DLD1 (cell line): ENCODE data around the gene MTHFS.

Experiments
- in situ Hi-C: cut with HindIII; loops from 2 replicates; pipeline ENCODE4 v1.10.0; 2017; ENCODE audit warnings: low sequenced_read_pairs

The MTHFS gene

DNA sequence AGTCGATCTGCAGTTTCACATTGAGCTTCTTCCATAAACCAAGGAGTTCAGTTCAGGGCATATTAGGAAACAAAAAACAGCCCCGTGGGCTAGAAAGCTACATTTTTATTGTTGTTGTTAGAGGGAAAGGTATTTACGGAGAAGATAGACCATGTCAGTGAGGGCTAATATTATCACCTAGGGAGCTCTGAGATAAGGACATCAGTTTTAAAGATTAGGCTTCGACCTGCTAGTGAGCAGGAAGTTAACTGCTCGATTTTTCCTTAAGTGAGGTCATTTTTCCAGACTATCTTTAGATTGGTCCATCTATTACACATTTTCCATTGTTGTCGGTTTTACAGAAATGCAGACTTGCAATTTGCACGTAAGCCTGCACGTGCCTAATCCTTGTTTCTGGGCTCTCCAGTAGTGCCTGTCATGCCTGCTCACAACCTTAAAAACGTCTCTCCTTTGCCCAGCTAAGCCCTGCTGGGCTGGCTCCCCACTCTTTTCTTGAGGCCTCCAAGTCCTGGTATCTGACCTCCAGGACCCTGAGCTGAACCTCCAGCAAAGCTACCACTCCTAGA lies 72.6 kb downstream of the MTHFS start:
- in situ Hi-C loops, result no loop called here

DNA sequence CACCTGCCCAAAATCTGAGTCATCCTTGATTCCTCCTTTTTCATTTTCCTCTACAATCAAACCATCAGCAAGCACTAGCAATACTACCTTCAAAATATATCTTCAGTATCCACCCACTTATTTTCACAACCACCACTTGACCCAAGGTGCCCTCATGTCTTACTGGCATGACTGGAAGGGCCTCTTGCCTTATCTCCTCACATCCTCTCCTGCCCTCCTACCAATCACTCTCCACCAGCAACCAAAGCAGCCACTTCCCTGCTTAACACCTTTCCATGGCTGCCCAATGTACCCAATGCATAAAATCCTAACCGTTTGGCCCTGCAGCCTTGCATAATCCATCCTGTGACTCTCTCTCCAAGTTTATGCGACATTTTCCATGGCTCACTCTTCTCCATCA lies 76.0 kb downstream of the MTHFS start:
- in situ Hi-C loops, result no loop called here

GRCh38 chr15:79820176-79820575 lies 76.6 kb downstream of the MTHFS start:
- in situ Hi-C loops, result no loop called here

DNA sequence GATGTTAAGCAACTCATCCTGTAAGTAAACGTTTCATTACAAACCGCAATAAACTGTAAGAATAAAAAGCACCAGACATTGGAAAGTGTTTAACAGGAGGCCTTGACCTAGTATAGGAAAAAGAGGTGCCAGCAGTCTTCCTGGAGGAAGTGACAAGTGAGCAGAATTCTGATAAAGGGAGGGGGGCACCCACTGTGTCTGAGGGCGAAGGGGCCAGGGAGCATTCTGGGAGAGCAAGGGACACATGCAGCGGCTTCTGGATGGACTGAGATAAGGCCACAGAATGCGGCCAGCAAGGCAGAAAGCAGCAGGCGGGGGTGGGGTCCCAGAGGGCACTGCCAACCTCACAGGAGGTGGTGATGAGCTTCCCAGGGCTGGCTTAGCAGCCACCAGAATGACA lies 80.2 kb downstream of the MTHFS start:
- in situ Hi-C loops, result no loop called here

DNA sequence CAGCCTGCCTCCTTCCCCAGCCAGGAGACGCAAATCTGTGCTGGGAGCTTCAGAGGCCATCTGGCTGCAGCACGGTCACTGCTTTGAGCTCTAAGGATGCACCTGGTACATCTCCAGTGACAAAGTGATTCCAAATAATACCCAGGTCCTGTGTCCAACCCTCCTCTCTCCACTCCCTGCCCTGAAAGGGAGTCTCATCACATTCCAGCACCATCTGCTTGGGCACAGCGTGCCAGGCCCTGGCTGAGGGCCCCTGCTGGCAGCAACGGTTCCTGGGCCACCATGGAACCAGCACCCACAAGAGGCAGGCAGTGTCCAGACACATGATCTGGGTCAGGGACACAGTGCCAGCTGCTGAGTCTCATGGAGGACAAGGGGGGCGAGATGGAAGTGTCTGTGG lies 81.3 kb downstream of the MTHFS start:
- in situ Hi-C loops, result no loop called here

DNA sequence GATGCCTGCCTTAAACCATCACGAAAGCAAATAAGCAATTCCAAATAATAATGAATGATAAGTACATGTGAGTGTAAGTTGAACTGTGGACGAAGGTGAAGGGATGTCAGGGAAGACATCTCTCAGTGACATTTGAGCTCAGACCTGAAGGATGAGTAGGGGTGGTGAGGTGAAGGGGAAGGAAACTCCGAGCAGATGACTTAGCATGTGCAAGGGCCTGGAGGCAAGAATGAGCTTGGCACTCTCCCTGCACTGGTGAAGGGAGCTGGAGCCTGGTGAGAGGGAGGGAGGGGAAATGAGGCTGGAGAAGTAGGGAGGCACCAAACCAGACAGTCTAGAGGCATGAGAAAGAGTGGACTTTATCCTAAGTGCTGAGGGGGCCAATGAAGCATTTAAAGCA lies 84.3 kb downstream of the MTHFS start:
- in situ Hi-C loops, result no loop called here

- in situ Hi-C loops, result no loop called here
Measured at GRCh38 chr15:79811406-79812405, 85.1 kb downstream of the MTHFS start.

- in situ Hi-C loops, result no loop called here
Measured at GRCh38 chr15:79804838-79805237, 92.0 kb downstream of the MTHFS start.

DNA sequence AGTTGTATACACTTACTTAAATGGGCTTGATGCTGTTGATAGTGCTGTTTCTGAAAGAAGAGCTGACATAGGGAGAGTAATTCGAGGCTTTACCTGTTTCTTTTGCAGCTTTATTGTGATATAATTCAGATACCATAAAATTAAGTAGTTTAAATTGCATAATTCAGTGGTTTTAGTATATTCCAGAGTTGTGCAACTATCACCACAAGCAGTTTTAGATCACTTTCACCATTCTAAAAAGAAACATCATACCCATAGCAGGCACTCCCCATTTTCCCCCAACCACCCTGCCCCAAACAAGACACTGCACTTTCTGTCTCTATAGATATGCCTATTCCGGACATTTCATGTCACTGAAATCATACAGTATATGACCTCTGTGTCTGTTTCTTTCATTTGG lies 98.5 kb downstream of the MTHFS start:
- in situ Hi-C loops, result no loop called here
